ENCODE measurements around the gene MARCHF10. TPM values are rescaled to one million over a fixed set of nuclear protein-coding genes. Genes with fewer than 3 reads are reported as not detected.

Gene MARCHF10
- total RNA-seq, 1 donor from 2014 or later = not detected

GRCh38 chr17:62767997-62768396, 40.1 kb downstream of the MARCHF10 start:
- ChIA-PET CTCF (no interaction called here), POLR2A (no interaction called here)
- Mint-ChIP-seq H3K27me3 (peaks cover 11% of the 10 kb centered on the region), H3K27ac (no peak overlapping the region), H3K4me1 (no peaks in the 10 kb centered on the region), H3K4me3 (no peak overlapping the region), H3K9me3 (peaks cover 5% of the 10 kb centered on the region), H3K36me3 (ENCODE audit: low read depth) (no peaks in the 10 kb centered on the region)
- DNase-seq = no peak
- ATAC-seq (ENCODE audit: low read depth) = no peak
- TF ChIP-seq CTCF (IDR thresholded peaks at IDR 0.05) = no peak
- intact Hi-C loops (cut with micrococcal nuclease) = no loop called here

GRCh38 chr17:62765351-62765750, 42.8 kb downstream of the MARCHF10 start:
- Mint-ChIP-seq H3K27ac (no peak overlapping the region), H3K36me3 (ENCODE audit: low read depth) (no peaks in the 10 kb centered on the region), H3K9me3 (no peaks in the 10 kb centered on the region), H3K27me3 (peaks cover 15% of the 10 kb centered on the region), H3K4me3 (no peak overlapping the region), H3K4me1 (no peaks in the 10 kb centered on the region)
- intact Hi-C loops (cut with micrococcal nuclease) = no loop called here
- ATAC-seq (ENCODE audit: low read depth) = no peak
- TF ChIP-seq CTCF (IDR thresholded peaks at IDR 0.05) = no peak
- POLR2A ChIA-PET = no interaction called here
- DNase-seq = no peak
- CTCF ChIA-PET = no interaction called here

- ChIA-PET POLR2A (no interaction called here), CTCF (no interaction called here)
- Mint-ChIP-seq H3K27ac (no peak overlapping the region), H3K4me3 (no peak overlapping the region), H3K36me3 (ENCODE audit: low read depth) (no peaks in the 10 kb centered on the region), H3K27me3 (peaks cover 19% of the 10 kb centered on the region), H3K4me1 (no peaks in the 10 kb centered on the region), H3K9me3 (no peaks in the 10 kb centered on the region)
- intact Hi-C loops (cut with micrococcal nuclease) = no loop called here
- DNase-seq (no peak), ATAC-seq (ENCODE audit: low read depth) (no peak)
- TF ChIP-seq CTCF (IDR thresholded peaks at IDR 0.05) = no peak
Measured at GRCh38 chr17:62763891-62764600, 44.1 kb downstream of the MARCHF10 start.

- DNase-seq (no peak), ATAC-seq (ENCODE audit: low read depth) (no peak)
- no peak overlapping the region for H3K27ac Mint-ChIP-seq
- intact Hi-C loops (cut with micrococcal nuclease) = no loop called here
- ChIA-PET CTCF (no interaction called here), POLR2A (no interaction called here)
- peaks cover 12% of the 10 kb centered on the region for H3K27me3 Mint-ChIP-seq
- no peaks in the 10 kb centered on the region for H3K36me3 Mint-ChIP-seq (ENCODE audit: low read depth)
- TF ChIP-seq CTCF (IDR thresholded peaks at IDR 0.05) = no peak
- H3K4me1 Mint-ChIP-seq = no peaks in the 10 kb centered on the region
- no peaks in the 10 kb centered on the region for H3K9me3 Mint-ChIP-seq
- no peak overlapping the region for H3K4me3 Mint-ChIP-seq
Measured at GRCh38 chr17:62761884-62762283, 46.2 kb downstream of the MARCHF10 start.

- no peaks in the 10 kb centered on the region for H3K4me1 Mint-ChIP-seq
- intact Hi-C loops (cut with micrococcal nuclease) = no loop called here
- DNase-seq (no peak), ATAC-seq (ENCODE audit: low read depth) (no peak)
- H3K4me3 Mint-ChIP-seq = no peak overlapping the region
- H3K9me3 Mint-ChIP-seq = no peaks in the 10 kb centered on the region
- POLR2A ChIA-PET = no interaction called here
- TF ChIP-seq CTCF (IDR thresholded peaks at IDR 0.05) = no peak
- peaks cover 12% of the 10 kb centered on the region for H3K27me3 Mint-ChIP-seq
- CTCF ChIA-PET = no interaction called here
- H3K27ac Mint-ChIP-seq = no peak overlapping the region
- H3K36me3 Mint-ChIP-seq (ENCODE audit: low read depth) = no peaks in the 10 kb centered on the region
Measured at GRCh38 chr17:62760945-62761267, 47.2 kb downstream of the MARCHF10 start.
